ENCODE measurements around the gene EIF1B. TPM values are rescaled to one million over a fixed set of nuclear protein-coding genes. Genes with fewer than 3 reads are reported as not detected.

The EIF1B gene
- polyA plus RNA-seq, 1 donor (not counting 4 experiments of a cell fraction or from before 2014, with no cell fraction given), result 23.5 TPM

GRCh38 chr3:40291471-40291870 lies 18.0 kb upstream of the EIF1B start:
- no peak overlapping the region for H3K4me3 ChIP-seq (ENCODE audit: control insufficient read depth in 2 of 3, extremely low read depth in 1 of 3, insufficient read depth in 2 of 3, low read depth in 1 of 3, low read length in 3 of 3)
- no peak overlapping the region for H2AFZ ChIP-seq (ENCODE audit: control insufficient read depth, low read length)
- no peak for DNase-seq (ENCODE audit: low read depth, low spot score)
- no peaks in the 10 kb centered on the region for H3K9me1 ChIP-seq (ENCODE audit: control insufficient read depth, extremely low read depth, insufficient read depth, low read length)
- H3K27ac ChIP-seq (ENCODE audit: control insufficient read depth, insufficient read depth, low read length), result no peak overlapping the region
- H3K27me3 ChIP-seq (ENCODE audit: control insufficient read depth, extremely low read depth, insufficient read depth, low read length), result no peaks in the 10 kb centered on the region
- no peak for FAIRE-seq
- H3K9me3 ChIP-seq (ENCODE audit: control insufficient read depth, low read depth, low read length), result no peaks in the 10 kb centered on the region
- dilution Hi-C loops (cut with MboI; ENCODE audit: extremely low pct_ligation_motif_present, low sequenced_read_pairs), result no loop called here
- H3K4me1 ChIP-seq (ENCODE audit: control insufficient read depth, extremely low read depth, insufficient read depth, low read length), result no peaks in the 10 kb centered on the region
- no peak overlapping the region for H3K4me2 ChIP-seq (ENCODE audit: control insufficient read depth, extremely low read depth, insufficient read depth, low read depth, low read length)
- no peaks in the 10 kb centered on the region for H3K36me3 ChIP-seq (ENCODE audit: control insufficient read depth in 2 of 2, extremely low read depth in 1 of 2, insufficient read depth in 2 of 2, low read length in 2 of 2)
- no peaks in the 10 kb centered on the region for H3K79me2 ChIP-seq (ENCODE audit: control insufficient read depth, insufficient read depth, low read length)
- TF ChIP-seq CTCF (optimal IDR thresholded peaks at IDR 0.05 in 1 of 3, IDR thresholded peaks at IDR 0.05 in 1 of 3, conservative IDR thresholded peaks at IDR 0.05 in 1 of 3; ENCODE audit: extremely low read depth in 1 of 3, insufficient read depth in 2 of 3, low read length in 3 of 3) (no peak), EZH2 (IDR thresholded peaks at IDR 0.05; ENCODE audit: low read length) (no peak)
- H3K9ac ChIP-seq (ENCODE audit: control insufficient read depth, extremely low read depth, insufficient read depth, low read length), result no peak overlapping the region
- H4K20me1 ChIP-seq (ENCODE audit: control insufficient read depth, extremely low read depth, insufficient read depth, low read length), result no peaks in the 10 kb centered on the region

GRCh38 chr3:40292637-40293349 lies 16.7 kb upstream of the EIF1B start:
- no peak overlapping the region for H2AFZ ChIP-seq (ENCODE audit: control insufficient read depth, low read length)
- H3K9me3 ChIP-seq (ENCODE audit: control insufficient read depth, low read depth, low read length), result no peaks in the 10 kb centered on the region
- TF ChIP-seq CTCF (optimal IDR thresholded peaks at IDR 0.05 in 1 of 3, IDR thresholded peaks at IDR 0.05 in 1 of 3, conservative IDR thresholded peaks at IDR 0.05 in 1 of 3; ENCODE audit: extremely low read depth in 1 of 3, insufficient read depth in 2 of 3, low read length in 3 of 3) (no peak), EZH2 (IDR thresholded peaks at IDR 0.05; ENCODE audit: low read length) (no peak)
- H3K4me1 ChIP-seq (ENCODE audit: control insufficient read depth, extremely low read depth, insufficient read depth, low read length), result no peaks in the 10 kb centered on the region
- H3K79me2 ChIP-seq (ENCODE audit: control insufficient read depth, insufficient read depth, low read length), result no peaks in the 10 kb centered on the region
- no peaks in the 10 kb centered on the region for H4K20me1 ChIP-seq (ENCODE audit: control insufficient read depth, extremely low read depth, insufficient read depth, low read length)
- H3K9ac ChIP-seq (ENCODE audit: control insufficient read depth, extremely low read depth, insufficient read depth, low read length), result no peak overlapping the region
- H3K4me2 ChIP-seq (ENCODE audit: control insufficient read depth, extremely low read depth, insufficient read depth, low read depth, low read length), result no peak overlapping the region
- H3K27me3 ChIP-seq (ENCODE audit: control insufficient read depth, extremely low read depth, insufficient read depth, low read length), result no peaks in the 10 kb centered on the region
- dilution Hi-C loops (cut with MboI; ENCODE audit: extremely low pct_ligation_motif_present, low sequenced_read_pairs), result no loop called here
- no peak for FAIRE-seq
- no peak overlapping the region for H3K27ac ChIP-seq (ENCODE audit: control insufficient read depth, insufficient read depth, low read length)
- no peaks in the 10 kb centered on the region for H3K9me1 ChIP-seq (ENCODE audit: control insufficient read depth, extremely low read depth, insufficient read depth, low read length)
- DNase-seq (ENCODE audit: low read depth, low spot score), result no peak
- no peak overlapping the region for H3K4me3 ChIP-seq (ENCODE audit: control insufficient read depth in 2 of 3, extremely low read depth in 1 of 3, insufficient read depth in 2 of 3, low read depth in 1 of 3, low read length in 3 of 3)
- no peaks in the 10 kb centered on the region for H3K36me3 ChIP-seq (ENCODE audit: control insufficient read depth in 2 of 2, extremely low read depth in 1 of 2, insufficient read depth in 2 of 2, low read length in 2 of 2)
